SK-N-SH (cell line): ENCODE data around the gene PTPRD.

Experiments used
- CTCF ChIP-seq: fragments of 200-600 bp; sonication (generic); IDR thresholded peaks from 2 replicates; pipeline ENCODE4 v1.6.1; 2017; ENCODE audit warnings: antibody characterized with exemption, mild to moderate bottlenecking, moderate library complexity
- EP300 ChIP-seq, 2 experiments: IDR thresholded peaks; 2 replicates each; pipeline versions ENCODE4 v1.4.0 to v1.6.1; 2012; ENCODE audit warnings: borderline replicate concordance in 1 of 2, low read depth in 1 of 2, low read length in 1 of 2
- EZH2phosphoT487 ChIP-seq: fragments of 200-600 bp; sonication (generic); IDR thresholded peaks from 2 replicates; pipeline ENCODE4 v1.6.1; 2017; ENCODE audit warnings: low read depth, mixed run types, mild to moderate bottlenecking, antibody characterized with exemption, moderate library complexity, borderline replicate concordance
- FOXM1 ChIP-seq: IDR thresholded peaks from 2 replicates; pipeline ENCODE4 v1.4.0; 2012; ENCODE audit warnings: low read depth, mild to moderate bottlenecking
- GABPA ChIP-seq: IDR thresholded peaks from 2 replicates; pipeline ENCODE4 v1.4.0; 2012; ENCODE audit warnings: low read depth, mild to moderate bottlenecking
- JUND ChIP-seq: IDR thresholded peaks from 2 replicates; pipeline ENCODE4 v1.4.0; 2012
- MXI1 ChIP-seq: IDR thresholded peaks from 2 replicates; pipeline ENCODE4 v1.6.1; 2012; ENCODE audit warnings: mild to moderate bottlenecking, low read depth, low read length, improper control_type of control experiment
- POLR2AphosphoS5 ChIP-seq: IDR thresholded peaks from 2 replicates; pipeline ENCODE4 v1.6.1; 2012; ENCODE audit warnings: low read depth, low read length
- REST ChIP-seq: IDR thresholded peaks from 2 replicates; pipeline ENCODE4 v1.6.1; 2012; ENCODE audit warnings: mild to moderate bottlenecking, low read depth, low read length, moderate library complexity
- SMC3 ChIP-seq: IDR thresholded peaks from 2 replicates; pipeline ENCODE4 v1.6.1; 2012; ENCODE audit warnings: low read depth, low read length, improper control_type of control experiment
- TEAD4 ChIP-seq: IDR thresholded peaks from 2 replicates; pipeline ENCODE4 v1.4.0; 2012; ENCODE audit warnings: mild to moderate bottlenecking, borderline replicate concordance; ENCODE audit not compliant: insufficient read depth
- YY1 ChIP-seq: IDR thresholded peaks from 2 replicates; pipeline ENCODE4 v1.4.0; 2012; ENCODE audit warnings: low read depth, mild to moderate bottlenecking
- ZBTB33 ChIP-seq: IDR thresholded peaks from 2 replicates; pipeline ENCODE4 v1.4.0; 2012; ENCODE audit warnings: low read depth, borderline replicate concordance

GRCh38 chr9:10604927-10605326 lies 7.9 kb downstream of the PTPRD start:
- no peak for TF ChIP-seq CTCF
- TF ChIP-seq YY1 = no peak
- TF ChIP-seq EP300 (IDR thresholded peaks at IDR 0.05; ENCODE audit: borderline replicate concordance in 1 of 2, low read depth in 1 of 2, low read length in 1 of 2) = no peak
- TF ChIP-seq SMC3 = no peak
- no peak for TF ChIP-seq EZH2phosphoT487
- TF ChIP-seq TEAD4 = no peak
- no peak for TF ChIP-seq REST
- no peak for TF ChIP-seq POLR2AphosphoS5
- TF ChIP-seq ZBTB33 = no peak
- no peak for TF ChIP-seq MXI1
- no peak for TF ChIP-seq GABPA
- TF ChIP-seq FOXM1 = no peak
- no peak for TF ChIP-seq JUND
